Measurements from ENCODE around the gene GNAI2.

Gene GNAI2

GRCh38 chr3:50192124-50192523 lies 43.9 kb upstream of the GNAI2 start:
- TF ChIP-seq ARNTL (CRISPR knock-in tag; IDR thresholded peaks at IDR 0.05; ENCODE audit: borderline replicate concordance, low read depth) (no peak), BACH2 (CRISPR knock-in tag; IDR thresholded peaks at IDR 0.05; ENCODE audit: borderline replicate concordance) (no peak), ZFP3 (CRISPR knock-in tag; IDR thresholded peaks at IDR 0.05) (no peak), RARB (CRISPR knock-in tag; IDR thresholded peaks at IDR 0.05) (no peak), SNAI2 (CRISPR knock-in tag; IDR thresholded peaks at IDR 0.05) (no peak)
- TF ChIP-seq, protein P1, sequence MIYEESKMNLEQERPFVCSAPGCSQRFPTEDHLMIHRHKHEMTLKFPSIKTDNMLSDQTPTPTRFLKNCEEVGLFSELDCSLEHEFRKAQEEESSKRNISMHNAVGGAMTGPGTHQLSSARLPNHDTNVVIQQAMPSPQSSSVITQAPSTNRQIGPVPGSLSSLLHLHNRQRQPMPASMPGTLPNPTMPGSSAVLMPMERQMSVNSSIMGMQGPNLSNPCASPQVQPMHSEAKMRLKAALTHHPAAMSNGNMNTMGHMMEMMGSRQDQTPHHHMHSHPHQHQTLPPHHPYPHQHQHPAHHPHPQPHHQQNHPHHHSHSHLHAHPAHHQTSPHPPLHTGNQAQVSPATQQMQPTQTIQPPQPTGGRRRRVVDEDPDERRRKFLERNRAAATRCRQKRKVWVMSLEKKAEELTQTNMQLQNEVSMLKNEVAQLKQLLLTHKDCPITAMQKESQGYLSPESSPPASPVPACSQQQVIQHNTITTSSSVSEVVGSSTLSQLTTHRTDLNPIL (CRISPR knock-in tag; IDR thresholded peaks at IDR 0.05; ENCODE audit: low read depth): no peak
- no peak for ATAC-seq

- no peak for TF ChIP-seq ZFP3 (CRISPR knock-in tag; IDR thresholded peaks at IDR 0.05)
- no peak for TF ChIP-seq TOX (CRISPR knock-in tag; IDR thresholded peaks at IDR 0.05; ENCODE audit: borderline replicate concordance)
- TF ChIP-seq OSR1 (CRISPR knock-in tag; IDR thresholded peaks at IDR 0.05): no peak
- no peak for TF ChIP-seq ZNF70 (CRISPR knock-in tag; IDR thresholded peaks at IDR 0.05)
- TF ChIP-seq ZC3H10 (CRISPR knock-in tag; IDR thresholded peaks at IDR 0.05): no peak
- TF ChIP-seq ESRRG (CRISPR knock-in tag; IDR thresholded peaks at IDR 0.05): no peak
- no peak for TF ChIP-seq BACH2 (CRISPR knock-in tag; IDR thresholded peaks at IDR 0.05; ENCODE audit: borderline replicate concordance)
- no peak for TF ChIP-seq ZNF565 (CRISPR knock-in tag; conservative IDR thresholded peaks at IDR 0.05; ENCODE audit: low read depth)
- TF ChIP-seq, protein P1 (CRISPR knock-in tag; IDR thresholded peaks at IDR 0.05; ENCODE audit: low read depth): no peak
- no peak for TF ChIP-seq SNAI2 (CRISPR knock-in tag; IDR thresholded peaks at IDR 0.05)
- TF ChIP-seq PPARA (CRISPR knock-in tag; IDR thresholded peaks at IDR 0.05; ENCODE audit: borderline replicate concordance): no peak
- TF ChIP-seq CSDC2 (CRISPR knock-in tag; IDR thresholded peaks at IDR 0.05): no peak
- no peak for TF ChIP-seq RARB (CRISPR knock-in tag; IDR thresholded peaks at IDR 0.05)
- no peak for TF ChIP-seq ZFP30 (CRISPR knock-in tag; IDR thresholded peaks at IDR 0.05)
- TF ChIP-seq ARNTL (CRISPR knock-in tag; IDR thresholded peaks at IDR 0.05; ENCODE audit: borderline replicate concordance, low read depth): no peak
- TF ChIP-seq CSRNP3 (CRISPR knock-in tag; IDR thresholded peaks at IDR 0.05): no peak
- ATAC-seq: peak; percentile 53
Observed at GRCh38 chr3:50192689-50193141, 43.3 kb upstream of the GNAI2 start.

DNA sequence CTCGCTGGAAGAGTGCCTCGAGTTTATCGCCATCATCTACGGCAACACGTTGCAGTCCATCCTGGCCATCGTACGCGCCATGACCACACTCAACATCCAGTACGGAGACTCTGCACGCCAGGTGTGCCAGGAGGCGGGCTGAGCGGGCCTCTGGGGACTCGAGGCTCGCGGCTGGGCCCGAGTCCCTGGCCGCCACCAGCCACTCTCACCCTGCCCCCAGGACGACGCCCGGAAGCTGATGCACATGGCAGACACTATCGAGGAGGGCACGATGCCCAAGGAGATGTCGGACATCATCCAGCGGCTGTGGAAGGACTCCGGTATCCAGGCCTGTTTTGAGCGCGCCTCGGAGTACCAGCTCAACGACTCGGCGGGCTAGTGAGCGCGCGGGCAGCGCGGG lies 42.7 kb upstream of the GNAI2 start:
- no peak for ATAC-seq
- no peak for TF ChIP-seq PPARA (CRISPR knock-in tag; IDR thresholded peaks at IDR 0.05; ENCODE audit: borderline replicate concordance)

DNA sequence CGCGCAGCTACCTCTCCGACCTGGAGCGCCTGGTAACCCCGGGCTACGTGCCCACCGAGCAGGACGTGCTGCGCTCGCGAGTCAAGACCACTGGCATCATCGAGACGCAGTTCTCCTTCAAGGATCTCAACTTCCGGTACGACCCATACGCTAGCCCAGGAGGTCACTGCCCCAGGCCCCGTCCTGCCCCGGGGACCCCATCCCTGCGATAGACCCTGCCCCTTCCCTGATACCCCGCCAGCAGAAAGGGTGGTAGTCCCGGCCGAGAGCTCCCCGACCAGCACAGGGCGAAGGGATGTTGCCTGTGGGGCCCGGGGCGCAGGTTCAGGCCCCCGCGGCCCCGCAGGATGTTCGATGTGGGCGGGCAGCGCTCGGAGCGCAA lies 42.3 kb upstream of the GNAI2 start:
- no peak for TF ChIP-seq ZFP3 (CRISPR knock-in tag; IDR thresholded peaks at IDR 0.05)
- no peak for TF ChIP-seq TCF4 (CRISPR knock-in tag; IDR thresholded peaks at IDR 0.05; ENCODE audit: borderline replicate concordance)
- ATAC-seq: no peak

- no peak for TF ChIP-seq ARNTL (CRISPR knock-in tag; IDR thresholded peaks at IDR 0.05; ENCODE audit: borderline replicate concordance, low read depth)
- TF ChIP-seq OSR1 (CRISPR knock-in tag; IDR thresholded peaks at IDR 0.05): no peak
- no peak for TF ChIP-seq ISL1 (CRISPR knock-in tag; IDR thresholded peaks at IDR 0.05)
- TF ChIP-seq CSDC2 (CRISPR knock-in tag; IDR thresholded peaks at IDR 0.05): no peak
- no peak for TF ChIP-seq TOX (CRISPR knock-in tag; IDR thresholded peaks at IDR 0.05; ENCODE audit: borderline replicate concordance)
- ATAC-seq: peak; percentile 78
Observed at GRCh38 chr3:50194128-50194902, 41.7 kb upstream of the GNAI2 start.

GRCh38 chr3:50194903-50195500 lies 41.0 kb upstream of the GNAI2 start:
- ATAC-seq: peak; percentile 33
- TF ChIP-seq CSRNP3 (CRISPR knock-in tag; IDR thresholded peaks at IDR 0.05): no peak
- no peak for TF ChIP-seq ZFP30 (CRISPR knock-in tag; IDR thresholded peaks at IDR 0.05)
- TF ChIP-seq PATZ1 (CRISPR knock-in tag; IDR thresholded peaks at IDR 0.05; ENCODE audit: borderline replicate concordance): no peak
- no peak for TF ChIP-seq ZNF70 (CRISPR knock-in tag; IDR thresholded peaks at IDR 0.05)
- TF ChIP-seq, protein P1 (CRISPR knock-in tag; IDR thresholded peaks at IDR 0.05; ENCODE audit: low read depth): no peak
- no peak for TF ChIP-seq ESRRG (CRISPR knock-in tag; IDR thresholded peaks at IDR 0.05)
- TF ChIP-seq PPARA (CRISPR knock-in tag; IDR thresholded peaks at IDR 0.05; ENCODE audit: borderline replicate concordance): no peak
- no peak for TF ChIP-seq CSDC2 (CRISPR knock-in tag; IDR thresholded peaks at IDR 0.05)
- no peak for TF ChIP-seq ZFP3 (CRISPR knock-in tag; IDR thresholded peaks at IDR 0.05)
- no peak for TF ChIP-seq GLIS3 (CRISPR knock-in tag; IDR thresholded peaks at IDR 0.05)
- TF ChIP-seq OSR1 (CRISPR knock-in tag; IDR thresholded peaks at IDR 0.05): no peak

Measured in SK-N-SH treated with all-trans-retinoic acid at 6 μM for 48 hours (cell line).